Erythroblast (primary cell): ENCODE measurements around the gene ZNF689.
"Not testable (repeated sequence)": the region's sequence is repeated elsewhere in the genome, so short reads cannot be mapped to it uniquely, and the experiment has no call there.

Experiments
- GATA1 ChIP-seq: IDR thresholded peaks from 2 replicates; pipeline ENCODE4 v1.6.1; 2011; ENCODE audit warnings: low read depth, mild to moderate bottlenecking, control low read depth, low read length, moderate library complexity
- POLR2A ChIP-seq: IDR thresholded peaks from 2 replicates; pipeline ENCODE4 v1.6.1; 2011; ENCODE audit warnings: mild to moderate bottlenecking, low read length

- not testable (repeated sequence) for TF ChIP-seq POLR2A, GATA1
Observed at GRCh38 chr16:30632454-30632853, 22.3 kb upstream of the ZNF689 start.
